NCI-H345 (cell line): ENCODE measurements around the gene ARMH3.

ENCODE experiments used
- DNase-seq: peaks from one replicate; lab custom pipeline; 2025; lab: John Stamatoyannopoulos, UW

Gene ARMH3

DNA sequence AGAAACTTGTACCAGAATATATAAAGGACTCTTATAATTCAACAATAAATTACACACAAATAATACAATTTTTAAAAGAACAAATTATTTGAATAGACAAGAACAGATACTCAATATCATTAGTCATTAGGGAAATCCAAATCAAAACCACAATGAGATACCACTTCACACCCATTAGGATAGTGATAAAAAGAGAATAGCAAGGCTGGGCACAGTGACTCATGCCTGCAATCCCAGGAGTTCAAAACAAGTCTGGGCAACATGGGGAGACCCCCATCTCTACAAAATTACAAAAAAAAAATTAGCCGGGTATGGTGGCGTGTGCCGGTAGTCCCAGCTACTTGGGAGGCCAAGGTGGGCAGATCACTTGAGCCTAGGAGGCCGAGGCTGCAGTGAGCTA, 160.2 kb downstream of the ARMH3 start:
- DNase-seq: no peak

DNA sequence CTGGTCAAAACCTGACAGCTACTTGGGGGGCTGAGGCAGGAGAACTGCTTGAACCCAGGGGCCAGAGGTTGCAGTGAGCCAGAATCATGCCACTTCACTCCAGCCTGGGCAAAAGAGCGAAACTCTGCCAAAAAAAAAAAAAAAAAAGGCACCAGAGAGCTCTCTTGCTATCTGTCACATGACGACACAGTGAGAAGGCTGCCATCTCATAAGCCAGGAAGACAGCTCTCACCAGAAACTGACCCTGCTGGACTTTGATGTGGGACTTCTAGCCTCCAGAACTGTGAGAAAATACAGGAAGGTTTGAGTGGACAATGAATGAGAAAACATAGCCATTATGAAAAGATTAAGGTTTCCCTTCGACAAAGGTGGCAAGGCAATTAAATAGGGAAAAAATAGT, 161.2 kb downstream of the ARMH3 start:
- no peak for DNase-seq

DNA sequence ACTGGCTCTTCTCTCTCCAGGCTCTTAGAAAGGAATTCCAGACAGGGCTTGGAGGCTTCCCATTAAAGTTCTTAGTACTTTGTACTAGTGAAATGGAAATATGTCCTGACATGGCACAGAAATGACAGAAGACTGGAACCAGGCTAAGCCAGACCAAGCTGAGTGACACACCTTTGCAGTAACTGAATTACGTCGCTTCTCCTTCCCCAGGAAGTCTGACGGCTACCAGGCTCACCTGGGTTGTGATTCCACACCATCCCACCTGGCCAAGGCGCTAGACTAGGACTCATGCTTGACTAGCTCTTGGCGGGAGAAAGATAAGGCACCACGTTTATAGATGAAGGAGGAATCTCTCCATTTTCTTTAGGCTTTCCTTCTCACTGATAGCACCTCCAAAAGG, 161.7 kb downstream of the ARMH3 start:
- DNase-seq: no peak

DNA sequence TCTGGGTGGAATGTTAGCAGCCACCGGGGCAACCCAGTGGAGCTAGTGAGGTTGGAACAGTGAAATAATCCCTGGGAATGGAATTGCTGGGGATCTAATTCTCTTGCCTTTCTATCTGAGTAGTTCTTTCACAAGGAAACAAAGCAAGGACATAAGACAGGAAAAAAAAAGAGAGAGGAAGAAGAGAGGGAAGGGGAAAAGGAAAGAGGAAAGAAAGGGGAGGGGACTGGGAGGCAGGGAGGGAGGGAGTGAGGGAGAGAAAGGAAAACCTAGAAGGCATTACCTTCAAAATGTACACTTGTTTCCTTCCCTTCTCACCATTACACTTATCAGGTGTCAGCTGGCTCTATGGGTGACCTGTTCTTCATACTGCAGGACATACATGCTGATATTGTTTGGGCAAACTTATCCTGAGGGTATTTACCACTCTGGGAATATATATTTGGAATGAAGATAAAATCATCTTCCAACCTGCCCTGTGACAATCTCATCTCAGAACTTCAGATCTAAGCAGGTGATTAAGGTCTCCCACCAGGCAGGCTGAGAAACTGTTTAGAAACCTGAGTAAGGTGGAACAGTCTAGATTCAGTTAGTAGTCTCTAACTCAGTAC, 162.4 kb downstream of the ARMH3 start:
- no peak for DNase-seq

DNA sequence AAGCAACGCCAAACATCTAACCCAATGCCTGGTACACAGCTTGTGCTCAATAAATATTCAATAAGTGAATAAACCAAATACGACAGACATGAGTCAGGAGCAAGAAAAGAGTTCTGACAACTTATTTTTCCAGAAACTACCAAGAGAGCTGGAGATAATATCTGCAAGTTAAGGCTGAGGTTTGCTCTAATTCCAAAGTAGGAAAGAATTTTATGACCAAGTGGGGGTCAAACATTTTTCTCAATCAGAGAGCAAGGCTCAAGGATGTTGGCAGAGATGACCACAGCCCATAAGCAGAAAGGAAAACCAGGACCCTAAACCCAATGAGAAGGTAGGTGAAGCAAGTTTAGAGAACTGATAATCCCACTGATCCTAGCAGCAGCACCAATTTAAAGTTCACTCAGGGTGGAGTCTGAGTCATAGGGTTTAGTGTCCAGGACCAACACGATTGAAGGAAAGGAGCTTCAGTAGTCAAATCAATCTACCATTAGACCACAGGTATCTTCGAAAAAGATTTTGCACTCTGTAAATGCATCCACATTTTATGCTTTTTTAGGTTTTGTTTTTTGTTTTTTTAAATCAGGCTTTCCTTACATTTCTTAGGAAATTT, 163.1 kb downstream of the ARMH3 start:
- no peak for DNase-seq

DNA sequence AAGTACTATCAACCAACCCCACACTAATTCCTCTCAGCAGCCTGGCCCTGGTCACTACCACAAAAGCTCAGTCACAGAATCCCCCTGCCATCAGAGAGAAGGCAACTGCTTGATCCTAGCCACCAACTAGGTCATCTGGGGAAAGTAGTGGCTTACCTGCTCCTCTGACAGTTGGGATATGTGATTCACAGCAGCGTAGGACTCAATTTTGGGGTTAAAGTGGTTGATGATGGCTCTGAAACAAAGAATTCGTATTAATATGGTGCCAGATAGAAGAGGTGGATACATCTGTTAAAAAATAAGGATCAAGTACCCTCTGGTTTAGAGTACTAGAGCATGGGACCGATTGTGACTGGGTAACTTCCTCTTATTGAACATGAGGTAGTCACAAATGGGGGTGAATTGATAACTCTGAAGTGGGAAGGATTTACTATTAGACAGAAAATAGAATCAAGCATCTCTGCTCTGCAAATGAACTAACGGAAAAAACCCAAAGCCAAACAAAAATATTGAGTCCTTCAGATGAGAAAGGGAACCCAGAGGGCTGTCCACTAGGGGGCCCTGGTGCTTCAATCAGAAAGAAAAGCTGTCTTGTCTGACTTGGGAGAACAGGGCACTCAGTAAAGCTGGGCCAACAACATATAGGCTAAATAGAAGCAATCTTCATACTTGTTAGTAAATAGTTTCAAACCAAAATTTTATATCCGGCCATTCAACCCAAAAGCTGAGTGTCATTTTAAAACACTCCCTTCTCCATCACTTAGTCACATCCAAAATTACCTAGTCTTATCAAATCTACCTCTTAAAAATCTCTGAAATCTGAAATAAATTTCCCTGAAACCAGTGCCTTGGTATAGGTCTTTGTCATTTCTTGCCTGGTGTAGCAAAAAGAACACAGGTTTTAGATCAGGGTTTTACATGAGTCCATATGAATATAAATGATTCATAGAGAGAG, 166.4 kb downstream of the ARMH3 start:
- DNase-seq: peak; percentile 56

DNA sequence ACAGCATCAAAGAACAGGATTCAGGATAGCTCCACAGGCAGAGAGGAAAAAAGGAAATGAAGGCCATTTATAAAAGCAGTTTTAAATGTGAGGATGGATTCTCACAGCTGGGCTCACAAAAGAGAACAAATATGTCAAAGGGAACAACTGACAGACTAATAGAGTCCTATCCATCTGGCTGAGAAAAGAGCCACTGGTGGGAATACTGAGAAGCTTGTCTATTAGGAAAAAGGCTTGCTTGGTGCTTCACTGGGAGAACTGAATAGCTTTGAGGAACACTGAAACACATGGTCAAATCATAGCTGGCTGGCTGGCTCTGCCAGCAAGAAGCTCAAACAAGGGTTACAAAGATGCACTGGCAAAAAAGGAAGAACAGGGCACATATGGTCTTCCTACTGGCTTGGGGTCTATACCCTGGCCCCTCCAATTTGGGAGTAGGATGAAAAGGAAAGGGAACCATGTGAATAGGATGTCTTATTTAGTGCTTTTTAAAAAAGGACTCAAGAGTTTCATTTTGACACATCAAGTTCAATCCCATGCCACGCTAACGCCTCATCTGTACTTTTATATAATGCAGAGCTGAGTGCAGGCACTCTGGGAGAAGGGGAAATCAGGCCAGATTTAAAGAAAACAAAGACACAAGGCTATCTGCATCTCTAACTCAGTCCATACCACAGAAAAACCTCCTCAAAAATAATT, 167.6 kb downstream of the ARMH3 start:
- DNase-seq: no peak

DNA sequence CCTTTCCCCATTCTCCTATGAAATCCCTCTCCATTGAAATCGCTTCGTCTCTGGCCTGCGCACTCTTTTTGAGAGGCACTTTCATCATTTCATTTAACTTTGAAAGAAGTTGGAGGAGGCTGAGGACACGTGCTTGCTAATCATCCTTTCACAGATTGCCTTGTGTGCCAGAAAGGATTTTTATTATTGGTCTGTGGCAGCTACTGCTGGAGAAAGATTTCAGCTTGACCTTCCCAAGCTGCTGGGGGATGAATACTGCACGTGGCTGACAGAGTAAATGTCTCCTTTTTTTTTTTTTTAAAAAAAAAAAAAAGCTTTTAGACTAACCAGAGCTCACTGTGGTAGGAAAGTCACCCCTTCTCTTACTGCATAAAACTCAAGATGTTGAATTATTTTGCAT, 168.2 kb downstream of the ARMH3 start:
- DNase-seq: no peak

DNA sequence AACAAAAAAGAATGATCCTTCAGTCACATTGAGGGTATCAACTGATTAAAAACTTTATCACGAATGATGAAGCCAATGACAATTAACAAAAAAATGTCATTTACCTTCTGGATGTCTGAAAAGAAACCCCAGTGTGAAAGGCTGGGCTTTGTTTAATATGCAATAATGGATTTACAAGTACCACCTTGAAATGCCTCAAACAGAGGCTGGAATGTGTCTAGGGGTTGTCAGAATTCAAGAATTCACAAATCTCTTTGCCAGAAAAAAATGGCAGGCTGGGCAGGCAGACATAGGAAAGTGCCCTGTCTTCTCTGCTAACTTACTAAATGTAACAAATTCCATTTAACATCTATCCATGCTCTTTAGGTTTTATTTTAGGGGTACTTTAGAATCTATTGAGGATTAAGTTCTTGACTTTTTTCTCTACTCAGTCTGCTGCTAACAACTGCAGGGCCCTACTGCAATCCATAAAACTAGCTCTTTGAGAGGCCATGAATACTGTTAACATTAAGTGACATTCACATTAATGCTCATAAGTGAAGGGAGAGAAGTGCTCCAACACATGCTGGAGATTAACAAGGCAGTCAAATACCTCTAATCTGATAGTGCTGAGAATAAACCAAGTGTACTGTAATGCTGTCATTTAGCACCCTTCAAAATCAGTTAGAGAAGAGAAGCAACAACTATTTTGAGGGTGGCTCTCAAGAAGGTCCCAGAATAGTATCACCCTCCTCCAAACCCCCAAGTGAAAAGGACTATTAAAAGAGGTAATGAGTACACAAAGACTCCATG, 169.3 kb downstream of the ARMH3 start:
- DNase-seq: no peak

DNA sequence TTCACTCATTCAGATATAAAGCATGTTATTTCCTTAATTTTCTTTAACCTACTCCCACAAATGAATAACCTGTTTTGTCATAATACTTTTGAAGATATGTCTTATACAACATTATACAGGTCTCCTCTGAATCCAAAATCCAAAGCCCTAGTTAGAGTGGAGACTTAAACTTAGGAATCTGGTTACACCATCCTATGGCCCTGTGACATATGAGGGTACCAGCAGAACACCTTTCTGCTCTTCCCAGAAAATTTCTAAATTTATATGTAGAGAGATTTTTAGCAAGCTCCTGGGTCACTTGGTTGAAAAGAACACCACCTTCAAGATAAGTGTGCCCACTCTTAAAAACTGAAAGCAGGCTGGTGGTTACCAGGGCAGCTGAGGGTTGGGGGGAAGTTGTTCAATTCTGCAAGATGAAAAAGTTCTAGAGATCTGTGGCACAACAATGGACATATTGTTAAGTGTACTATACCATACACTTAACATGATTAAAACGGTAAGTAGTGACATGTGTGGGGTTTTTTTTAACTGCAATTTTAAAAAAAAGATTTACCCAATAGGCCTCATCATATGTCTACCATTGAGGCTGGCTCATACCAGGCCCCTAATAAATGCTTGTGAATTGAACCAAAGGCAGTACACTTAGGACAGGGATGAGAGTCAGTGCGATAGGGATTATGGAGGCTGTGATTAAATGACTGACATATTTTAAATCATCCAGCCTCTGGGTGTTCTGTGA, 174.8 kb downstream of the ARMH3 start:
- no peak for DNase-seq

DNA sequence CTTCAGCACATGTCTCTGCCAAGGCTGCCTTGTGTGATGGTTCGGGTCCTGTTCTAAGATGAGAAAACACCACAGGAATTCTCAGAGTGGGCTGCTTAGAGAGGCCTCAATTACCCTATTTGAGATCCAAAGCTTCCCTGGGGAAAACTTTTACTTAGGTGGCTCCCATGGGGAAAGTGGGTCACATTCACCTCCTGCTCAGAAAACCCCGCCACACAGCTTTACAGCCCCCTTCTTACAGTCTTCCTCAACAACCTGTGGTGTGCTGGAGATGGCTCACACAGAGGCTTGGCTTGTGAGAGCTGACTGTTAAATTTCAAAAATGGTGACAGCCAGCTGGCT, 175.8 kb downstream of the ARMH3 start:
- no peak for DNase-seq

DNA sequence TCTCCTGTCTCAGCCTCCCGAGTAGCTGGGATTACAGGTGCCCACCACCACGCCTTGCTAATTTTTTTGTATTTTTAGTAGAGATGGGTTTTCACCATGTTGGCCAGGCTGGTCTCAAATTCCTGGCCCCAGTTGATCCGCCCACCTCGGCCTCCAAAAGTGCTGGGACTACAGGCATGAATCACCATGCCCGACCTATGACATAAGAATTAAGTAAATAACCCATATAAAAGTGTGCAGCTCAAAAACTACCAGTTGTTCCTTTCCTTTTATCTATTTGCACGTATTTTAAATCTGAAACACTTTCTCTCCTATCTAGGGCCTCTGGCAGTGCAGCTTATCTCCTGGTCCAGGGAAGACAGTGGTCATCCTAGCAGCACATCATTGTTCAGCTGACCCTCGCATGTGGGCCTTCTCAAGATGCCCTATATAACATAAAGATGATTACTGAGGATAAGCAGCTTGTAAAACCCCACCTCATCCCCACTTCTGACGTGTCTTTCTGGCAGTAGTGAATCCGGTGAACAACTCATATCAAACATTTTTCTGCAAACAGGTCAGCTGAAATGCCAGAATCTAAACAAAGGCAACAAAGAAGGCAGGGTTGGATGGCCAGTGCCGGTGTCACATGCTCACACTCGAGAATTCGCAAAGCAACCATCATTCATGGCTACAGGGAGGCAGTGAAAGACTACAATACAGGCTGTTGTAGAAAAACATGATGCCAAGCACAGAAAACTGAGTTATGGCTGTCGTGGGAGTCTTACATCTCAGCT, 176.3 kb downstream of the ARMH3 start:
- no peak for DNase-seq

DNA sequence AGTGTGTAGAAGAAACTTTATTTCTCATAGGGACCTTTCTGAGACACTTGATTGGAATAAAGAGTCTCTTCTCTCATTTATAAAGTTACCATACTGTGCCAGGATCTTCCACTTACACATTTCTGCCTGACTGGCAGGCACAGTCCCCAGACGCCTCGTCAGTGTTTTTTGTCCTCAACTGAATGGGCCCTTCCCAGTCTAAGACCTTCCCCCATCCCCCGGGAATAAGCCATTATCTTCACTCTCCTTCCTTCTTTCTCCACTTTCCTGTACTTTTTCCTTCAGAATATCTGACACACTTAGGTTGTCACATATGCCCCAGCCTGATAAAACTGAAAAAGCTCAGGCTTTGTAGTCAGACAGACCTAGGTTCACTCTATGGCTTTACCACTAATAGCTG, 177.1 kb downstream of the ARMH3 start:
- DNase-seq: no peak

DNA sequence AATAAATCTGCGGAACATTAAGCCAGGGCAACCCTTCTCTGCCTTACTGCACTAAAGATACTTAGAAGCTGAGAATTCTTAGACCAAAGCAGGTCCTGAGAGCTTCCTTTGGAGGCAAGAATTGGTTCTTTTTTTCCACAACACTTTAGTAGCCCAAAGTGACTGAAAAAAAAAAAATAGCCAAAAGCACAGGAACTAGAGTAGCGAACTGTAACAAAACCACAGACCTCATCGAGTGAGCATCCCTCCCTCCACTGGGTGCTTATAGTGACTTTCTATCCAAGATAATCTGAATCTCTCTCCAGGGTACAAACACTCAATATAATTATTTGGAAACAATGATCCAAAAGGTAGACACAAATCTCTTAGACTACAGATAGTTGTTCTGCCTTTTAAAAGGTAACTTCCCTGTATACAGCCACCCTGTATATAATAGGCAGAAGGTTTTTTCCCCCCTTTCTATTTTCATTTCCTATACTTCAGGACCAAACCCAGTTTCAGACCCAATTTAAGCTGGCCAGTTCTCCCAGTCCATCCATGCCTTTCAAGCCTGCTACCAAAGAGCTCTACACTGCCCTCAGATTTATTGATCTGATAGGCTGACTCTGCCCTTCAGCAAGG, 180.8 kb downstream of the ARMH3 start:
- no peak for DNase-seq

DNA sequence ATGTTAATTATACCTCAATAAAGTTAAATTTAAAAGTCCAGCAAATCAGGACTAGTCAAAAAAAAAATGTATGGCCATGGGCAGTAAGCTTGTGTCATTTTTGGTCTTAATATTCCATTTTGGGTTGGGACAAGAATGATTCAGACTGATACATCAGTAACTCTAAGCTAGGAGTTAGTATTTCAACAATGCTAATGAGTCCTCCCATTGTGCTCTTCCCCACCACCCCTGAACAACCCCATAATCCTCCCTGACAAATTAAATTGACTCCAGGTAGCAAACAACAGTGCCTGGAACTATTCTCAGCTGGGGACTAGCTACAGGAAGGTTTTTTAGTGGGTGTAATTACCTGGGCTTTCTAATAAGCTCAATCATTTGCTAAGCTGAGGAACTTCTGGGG, 181.7 kb downstream of the ARMH3 start:
- DNase-seq: no peak

DNA sequence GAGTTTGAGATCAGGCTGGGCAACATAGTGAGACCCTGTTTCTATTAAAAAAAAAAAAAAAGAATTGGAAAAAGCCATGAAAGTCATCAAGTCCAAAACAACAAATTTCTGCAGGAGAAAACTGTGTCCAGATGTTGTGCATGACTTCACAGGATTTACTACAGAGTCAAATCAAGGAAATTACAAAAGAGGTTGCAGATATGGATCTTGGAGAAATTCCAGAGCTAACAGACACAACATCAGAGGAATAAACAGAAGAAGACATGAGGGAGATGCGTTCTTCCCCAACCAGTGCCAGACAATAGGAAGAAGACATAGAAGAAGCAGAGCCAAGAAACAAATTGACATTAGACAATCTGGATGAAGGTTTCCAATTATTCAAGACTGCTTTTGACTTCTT, 188.0 kb downstream of the ARMH3 start:
- no peak for DNase-seq

DNA sequence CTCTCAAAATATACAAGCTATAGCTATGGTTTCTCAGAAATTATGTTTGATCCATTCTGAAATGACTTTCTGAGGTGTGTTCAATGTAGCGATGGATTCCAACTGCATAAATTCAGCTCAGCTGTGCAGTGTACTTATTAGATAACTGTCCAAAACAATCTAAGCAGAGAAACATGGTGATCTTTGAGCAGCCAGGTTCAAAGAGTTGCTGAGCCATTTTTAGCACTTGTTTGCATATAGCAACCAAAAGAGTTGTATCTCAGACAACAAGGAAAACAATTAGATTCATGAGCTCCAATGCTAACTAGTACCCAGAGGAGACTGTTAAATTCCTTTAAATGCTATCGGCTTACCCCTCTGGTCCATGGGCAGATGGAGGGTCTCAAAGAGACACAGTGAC, 196.4 kb downstream of the ARMH3 start:
- DNase-seq: no peak

DNA sequence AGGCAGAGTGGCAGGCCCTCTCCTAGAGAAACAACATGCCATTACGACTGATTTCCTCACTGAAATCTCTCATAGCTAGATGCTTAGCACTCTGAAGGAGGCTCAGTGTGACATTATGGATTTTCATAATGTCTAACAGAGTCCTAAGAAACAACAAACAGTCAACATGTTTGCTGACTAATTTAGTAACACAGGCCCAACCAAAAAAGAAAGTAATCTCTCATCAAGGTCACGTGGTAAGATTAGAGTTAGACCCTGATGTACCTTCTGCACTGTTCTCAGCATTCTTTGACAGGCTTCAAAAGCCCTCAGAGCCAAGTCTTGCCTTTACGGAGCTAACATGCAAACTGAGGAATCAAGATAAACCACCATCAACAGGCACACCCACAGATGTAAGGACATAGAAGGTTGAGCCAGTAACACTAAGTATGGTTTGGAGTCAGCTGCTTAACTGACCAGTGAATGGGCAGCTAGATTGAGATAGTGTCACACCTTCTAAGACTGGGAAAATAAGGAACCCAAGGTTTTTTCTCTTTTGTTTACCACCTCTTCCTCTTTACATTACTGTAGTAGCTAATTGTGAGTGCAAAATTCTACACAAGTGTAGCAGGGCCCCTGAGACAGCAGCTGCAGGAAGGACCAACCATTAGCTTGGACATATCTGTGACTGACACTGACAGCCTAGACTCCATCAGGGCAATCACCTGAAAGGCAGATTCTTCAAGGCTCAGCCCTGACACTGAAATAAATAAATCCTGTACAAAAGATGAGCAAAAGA, 197.1 kb downstream of the ARMH3 start:
- DNase-seq: no peak

DNA sequence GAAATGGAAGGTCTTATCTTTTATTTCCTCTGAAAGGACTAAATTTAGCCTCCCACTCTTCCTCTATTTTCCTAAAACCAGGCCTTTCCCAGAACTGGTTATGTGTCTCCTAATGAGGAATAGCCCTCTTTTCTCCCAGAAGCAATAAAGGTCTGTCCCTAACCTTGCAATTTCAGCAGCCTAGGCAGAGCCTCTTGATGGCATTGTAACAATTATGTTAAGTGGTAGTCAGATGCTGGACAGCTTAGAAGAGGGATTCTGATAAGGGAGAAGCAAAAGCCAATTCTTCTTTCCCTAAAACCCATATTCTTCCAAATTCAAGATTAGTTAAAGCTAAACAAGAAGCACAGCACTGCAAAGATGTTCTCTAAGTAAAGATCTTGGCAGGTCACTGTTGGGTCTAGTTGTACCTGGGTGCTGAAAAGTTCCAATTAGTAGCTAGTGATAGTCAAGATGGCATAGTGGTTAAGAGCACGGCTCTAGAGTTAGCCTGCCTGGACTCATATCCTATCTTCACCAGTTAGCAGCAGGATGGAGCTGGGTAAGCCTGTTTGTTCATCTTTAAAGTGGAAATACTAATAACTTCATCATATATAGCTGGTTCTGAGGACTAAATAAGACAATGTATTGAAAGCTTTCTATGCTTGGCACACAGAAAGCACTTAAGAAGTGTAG, 198.0 kb downstream of the ARMH3 start:
- DNase-seq: no peak
